ENCODE measurements around the gene MAGT1.

DNA sequence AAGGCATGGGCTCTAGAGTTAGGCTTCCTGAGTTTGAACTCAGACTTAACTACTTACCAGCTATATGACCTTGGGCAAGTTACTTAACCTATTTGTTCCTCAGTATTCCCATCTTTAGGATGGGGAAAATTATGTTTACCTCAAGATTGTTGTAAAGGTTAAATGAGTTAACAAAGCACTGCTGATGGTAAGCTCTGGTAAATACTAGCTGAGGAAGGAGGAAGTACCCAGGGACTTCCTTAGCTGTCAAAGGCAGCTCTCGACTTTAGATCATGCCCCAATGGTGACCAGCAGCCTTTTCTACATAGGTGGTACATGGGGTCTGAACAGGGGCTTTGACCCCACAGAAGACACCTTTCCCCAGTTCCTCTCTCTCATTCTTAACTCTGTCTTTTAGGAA, 35.3 kb upstream of the MAGT1 start:
- TF ChIP-seq CTCF (IDR thresholded peaks at IDR 0.05) (no peak), EZH2 (IDR thresholded peaks at IDR 0.05) (no peak)
